Medulla oblongata (tissue), 1 donor: ENCODE data around the gene NMT1.

Experiments used
- DNase-seq: peaks from one replicate; pipeline ENCODE4 v3.0.0-alpha.2; 2015; ENCODE audit errors: extremely low spot score

The NMT1 gene

DNA sequence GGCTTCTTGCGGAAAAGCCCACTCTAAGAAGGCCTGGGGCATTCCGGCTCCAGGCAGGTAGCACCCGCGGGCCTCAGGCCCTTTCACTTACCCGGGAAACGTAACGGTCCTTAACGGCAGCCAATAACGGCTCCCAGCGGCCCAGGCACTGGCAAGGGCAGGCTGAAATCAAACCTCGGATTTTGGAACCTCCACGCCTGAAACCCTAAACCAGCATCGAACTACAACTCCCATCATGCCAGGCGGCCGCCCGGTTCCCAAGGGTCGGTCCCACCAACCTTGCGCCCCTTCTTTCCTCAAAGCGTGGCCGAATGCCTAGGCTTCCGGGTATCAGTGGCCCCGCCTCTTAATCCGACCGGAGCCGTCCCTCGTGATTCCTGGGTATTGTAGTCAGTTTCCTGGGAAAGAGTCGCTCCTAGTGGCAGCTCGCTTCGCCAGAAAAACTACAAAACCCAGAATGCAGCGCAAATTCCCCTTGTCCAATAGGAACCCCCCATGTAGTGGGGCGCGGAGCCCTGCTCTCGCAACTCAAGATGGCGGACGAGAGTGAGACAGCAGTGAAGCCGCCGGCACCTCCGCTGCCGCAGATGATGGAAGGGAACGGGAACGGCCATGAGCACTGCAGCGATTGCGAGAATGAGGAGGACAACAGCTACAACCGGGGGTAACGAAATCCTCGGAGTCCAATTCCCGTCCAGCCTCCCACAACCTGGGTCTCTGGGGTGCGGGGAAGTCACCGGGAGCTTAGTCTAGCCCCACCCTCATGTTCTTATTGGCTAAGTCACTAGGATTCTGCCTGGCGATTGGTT lies at the start of gene NMT1:
Gene NMT1 (plus strand): TSS at position 521 of the 809 bp plus-strand sequence. CDS start 13 bp downstream, at position 534.
- DNase-seq, result peak; percentile 100

DNA sequence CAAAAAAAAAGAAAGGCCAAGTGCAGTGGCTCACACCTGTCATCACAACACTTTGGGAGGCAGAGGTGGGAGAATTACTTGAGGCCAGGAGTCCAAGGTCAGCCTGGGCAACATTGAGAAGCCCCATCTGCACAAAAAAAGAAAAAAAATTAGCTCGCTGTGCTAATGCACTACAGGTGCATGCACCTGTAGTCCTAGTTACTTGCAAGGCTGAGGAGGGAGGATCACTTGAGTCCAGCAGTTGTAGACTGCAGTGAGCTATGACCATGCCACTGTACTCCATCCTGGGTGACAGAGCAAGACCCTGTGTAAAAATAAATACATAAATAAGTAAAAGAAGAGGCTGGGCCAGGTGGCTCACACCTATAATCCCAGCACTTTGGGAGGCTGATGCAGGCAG lies 49.4 kb upstream of the NMT1 start:
- DNase-seq, result no peak

DNA sequence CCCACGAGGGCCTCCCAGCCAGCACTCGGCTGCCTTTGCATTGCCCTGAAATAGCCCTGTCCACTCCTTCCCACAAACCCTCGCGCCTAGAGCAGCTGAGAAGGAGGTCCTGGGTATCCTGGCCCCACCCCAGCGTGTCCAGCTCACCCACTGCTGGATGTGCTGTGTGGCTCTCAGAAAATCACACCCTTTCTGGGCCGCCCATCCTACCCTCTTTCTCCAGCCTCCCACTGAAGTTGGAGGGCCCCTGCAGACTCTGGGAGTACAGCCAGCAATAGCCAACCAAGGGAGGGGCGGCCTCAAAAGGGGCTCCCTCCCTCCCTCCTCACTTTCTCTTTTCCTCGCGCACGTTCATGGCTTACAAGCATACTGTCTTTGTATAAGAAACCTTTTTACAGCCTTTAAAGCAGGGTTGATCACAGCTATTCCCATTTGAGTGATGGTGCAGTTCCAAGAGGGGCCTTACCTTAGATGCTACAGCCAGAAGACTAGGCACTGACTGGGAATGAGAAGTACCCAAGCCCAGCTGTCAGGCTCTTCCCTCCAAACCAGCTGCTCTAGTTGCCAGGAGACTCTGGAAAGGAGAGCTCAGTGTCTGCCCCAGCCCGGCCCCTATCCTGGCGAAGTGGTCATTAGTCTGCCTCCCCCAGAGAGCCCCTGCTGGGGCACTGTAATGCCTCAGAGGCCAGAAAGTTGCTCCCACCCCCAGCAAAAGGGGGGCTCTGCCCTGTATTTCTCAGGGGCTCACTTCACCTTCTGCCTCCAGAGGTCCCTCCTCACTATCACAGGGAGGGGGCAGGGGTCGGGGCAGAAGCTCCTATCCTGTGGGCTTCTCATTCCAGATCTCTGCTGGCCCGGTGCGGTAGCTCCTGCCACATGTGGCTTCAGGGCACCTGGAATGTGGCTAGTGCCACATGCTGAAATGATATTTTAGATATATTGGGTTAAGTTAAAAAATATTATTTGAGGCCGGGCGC lies 47.8 kb upstream of the NMT1 start:
- peak; percentile 59 for DNase-seq

DNA sequence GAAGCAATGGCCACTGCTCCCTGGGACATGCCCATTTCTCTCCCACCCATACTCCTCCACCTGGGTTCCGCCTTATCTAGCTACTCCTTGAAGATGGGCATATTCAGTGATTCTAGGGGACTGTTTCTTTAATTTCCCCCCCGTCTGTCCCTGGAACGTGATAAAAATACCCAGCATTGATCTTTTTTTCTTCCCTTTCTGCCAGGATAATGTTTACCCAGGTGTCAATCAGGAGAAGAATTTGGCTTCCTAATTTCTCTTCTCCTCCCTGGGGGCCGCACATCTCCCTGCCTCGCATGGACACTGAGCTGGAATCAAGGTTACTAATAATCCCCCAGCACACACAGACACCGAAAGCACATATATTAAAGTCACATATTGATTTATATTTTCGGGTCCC lies 44.9 kb upstream of the NMT1 start:
- no peak for DNase-seq

DNA sequence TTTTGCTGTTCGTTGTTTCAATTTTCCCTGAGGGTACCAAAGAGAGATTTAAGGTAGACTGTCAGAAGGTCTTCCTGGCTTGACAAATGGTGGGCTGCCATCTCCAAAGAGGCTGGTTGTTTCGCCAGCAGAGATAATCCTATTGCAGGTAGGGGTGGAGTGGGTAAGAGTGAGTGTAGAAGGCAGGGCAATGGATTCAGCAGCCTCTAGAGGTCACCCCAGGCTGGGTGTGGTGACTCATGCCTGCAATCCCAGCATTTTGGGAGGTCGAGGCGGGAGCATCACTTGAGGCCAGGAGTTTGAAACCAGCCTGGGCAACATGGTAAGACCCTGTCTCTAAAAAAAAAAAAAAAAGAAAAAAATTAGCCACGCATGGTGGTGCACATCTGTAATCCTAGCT lies 44.3 kb upstream of the NMT1 start:
- DNase-seq, result no peak

DNA sequence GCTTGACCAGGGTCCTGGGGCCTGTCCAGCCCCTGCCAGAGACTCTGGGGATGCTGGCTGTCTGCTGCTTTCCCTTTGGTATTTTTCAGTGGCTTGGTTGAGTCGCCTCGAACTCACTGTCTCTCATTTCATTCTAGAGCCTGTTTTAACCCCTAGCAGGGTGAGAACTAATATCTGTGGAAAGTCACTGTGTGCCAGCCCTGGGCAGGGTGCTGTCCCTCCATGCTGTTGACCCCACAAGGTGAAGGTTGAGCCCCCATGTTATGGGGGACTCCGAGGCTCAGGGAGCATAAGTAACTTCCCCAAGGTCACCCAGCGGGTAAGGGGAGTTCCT lies 42.6 kb upstream of the NMT1 start:
- DNase-seq, result no peak

DNA sequence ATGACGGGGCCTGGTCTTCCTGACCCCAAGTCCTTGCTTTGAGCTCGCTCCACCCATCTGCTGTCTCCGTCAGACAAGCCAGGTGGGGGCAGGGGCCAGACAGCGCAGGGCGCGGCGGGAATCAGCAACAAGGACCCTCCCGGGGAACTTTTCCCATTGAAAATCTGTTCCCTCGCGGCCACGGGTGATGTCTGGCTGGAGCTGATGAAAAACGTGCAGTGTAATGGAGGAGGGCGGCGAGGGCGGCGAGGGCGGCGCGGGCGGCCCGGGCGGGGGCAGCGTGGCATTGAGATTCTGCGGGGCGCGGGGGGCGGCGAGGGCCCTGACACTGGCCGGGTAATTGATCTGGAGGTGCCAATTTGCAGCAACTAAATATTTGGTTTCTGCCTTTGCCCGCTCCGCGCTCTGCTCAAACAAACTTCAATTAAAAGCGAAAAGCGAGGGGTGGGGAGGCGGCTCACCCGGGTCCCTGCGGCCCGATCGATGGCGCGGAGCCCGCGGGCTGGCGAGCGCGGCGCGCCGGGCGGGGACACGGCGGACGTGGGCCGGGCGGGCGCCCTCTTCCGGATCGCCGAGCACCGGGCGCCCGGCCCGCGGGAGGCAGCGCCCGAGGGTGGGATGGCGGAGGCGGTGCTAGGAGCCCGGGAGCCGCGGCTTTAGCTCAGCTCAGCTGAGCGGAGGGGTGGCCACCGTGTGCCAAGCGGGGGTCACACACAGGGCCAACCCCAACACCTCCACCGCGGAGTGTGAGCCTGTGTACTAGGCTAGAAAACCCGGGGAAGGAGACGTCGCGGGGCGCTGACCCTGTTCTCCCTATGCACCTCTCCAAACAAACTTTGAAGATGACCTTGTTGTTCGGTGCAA lies 42.0 kb upstream of the NMT1 start:
- DNase-seq, result no peak

DNA sequence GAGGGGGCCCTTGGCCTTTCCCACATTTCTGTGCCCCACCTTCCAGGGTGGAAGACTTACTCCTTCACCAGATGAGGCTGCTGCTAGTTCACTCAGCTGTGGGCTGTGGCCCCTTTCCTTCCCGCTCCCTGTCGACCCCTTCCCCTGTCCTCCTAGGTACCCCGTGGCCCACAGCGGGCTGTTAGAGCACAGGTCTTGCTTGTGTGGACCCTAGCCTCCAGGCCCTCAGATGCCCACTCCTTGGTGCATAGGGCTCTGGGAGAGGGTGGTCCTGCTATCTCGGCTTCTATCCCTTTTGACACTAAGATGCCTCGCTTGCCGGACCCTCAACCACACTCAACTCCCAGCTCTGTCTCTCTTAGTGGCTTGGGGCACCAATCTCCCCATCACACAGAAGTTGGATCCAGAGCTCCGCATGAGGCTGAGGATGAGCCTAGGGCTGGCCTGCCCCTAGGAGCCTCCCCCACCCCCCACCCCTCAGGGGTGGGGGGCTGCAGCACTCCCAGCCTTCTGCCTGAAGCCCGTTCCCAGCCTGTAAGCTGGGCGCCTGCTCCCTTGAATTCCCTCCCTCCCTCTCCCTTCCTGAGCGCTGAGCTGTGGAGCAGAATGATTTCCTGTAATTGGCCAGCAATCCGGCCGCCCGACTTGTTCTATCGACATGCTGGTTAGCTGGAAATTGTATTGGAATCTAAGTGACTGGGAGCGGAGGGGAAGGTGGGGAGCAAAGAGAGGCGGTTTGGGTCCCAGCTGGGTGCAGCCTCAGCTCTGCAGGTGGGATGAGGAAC lies 40.6 kb upstream of the NMT1 start:
- DNase-seq, result no peak

DNA sequence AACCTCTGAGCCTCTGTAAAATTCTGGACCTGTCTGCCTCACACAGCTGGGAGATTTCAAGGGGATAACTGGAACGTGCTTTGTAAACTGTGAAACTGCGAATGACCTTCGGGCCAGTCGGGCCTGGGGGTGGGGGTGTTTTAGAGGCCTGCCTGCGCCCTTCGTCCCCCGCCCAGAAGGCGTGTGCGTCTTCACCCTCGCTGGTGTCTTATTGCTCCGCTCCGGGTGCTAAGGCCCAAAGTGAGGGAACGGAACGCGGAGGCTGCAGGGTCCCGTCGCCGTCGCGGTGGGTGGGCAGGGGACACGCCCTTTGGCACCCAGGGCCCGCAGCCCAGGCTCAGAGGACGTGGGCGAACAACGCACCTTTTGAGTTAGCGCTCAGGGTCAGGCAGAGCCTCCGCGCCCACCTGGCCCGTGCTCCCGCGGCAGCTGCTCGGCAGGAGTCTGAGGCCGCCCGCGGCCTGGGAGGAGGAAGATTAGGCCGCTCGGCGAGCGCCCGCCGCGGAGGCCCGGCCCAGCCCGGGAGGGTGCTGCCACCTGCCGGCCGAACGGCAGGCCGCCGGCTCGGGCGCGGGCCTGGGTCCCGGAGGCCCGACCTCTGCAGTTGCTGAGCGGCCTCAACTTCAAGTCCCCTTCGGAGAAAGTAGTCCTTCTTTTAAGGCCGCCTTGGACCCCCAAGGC lies 39.4 kb upstream of the NMT1 start:
- peak; percentile 51 for DNase-seq

DNA sequence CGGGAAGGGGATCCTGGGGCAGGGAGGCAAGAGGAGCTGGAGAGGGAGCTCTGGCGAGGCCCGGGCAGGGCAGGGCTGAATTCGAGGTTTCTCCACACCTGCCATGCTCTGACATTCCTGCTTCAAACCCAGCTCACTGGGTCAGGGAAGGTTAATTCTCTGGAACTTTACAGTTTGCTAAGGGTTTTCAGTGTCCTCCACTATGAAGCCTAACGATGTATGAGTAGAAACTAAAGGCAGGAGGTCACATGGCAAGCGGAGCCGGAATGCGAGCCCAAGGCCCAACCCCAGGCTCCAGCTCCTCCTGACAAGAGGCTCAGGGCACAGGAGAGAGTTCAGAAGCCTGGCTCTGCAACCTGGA lies 38.8 kb upstream of the NMT1 start:
- DNase-seq, result no peak

DNA sequence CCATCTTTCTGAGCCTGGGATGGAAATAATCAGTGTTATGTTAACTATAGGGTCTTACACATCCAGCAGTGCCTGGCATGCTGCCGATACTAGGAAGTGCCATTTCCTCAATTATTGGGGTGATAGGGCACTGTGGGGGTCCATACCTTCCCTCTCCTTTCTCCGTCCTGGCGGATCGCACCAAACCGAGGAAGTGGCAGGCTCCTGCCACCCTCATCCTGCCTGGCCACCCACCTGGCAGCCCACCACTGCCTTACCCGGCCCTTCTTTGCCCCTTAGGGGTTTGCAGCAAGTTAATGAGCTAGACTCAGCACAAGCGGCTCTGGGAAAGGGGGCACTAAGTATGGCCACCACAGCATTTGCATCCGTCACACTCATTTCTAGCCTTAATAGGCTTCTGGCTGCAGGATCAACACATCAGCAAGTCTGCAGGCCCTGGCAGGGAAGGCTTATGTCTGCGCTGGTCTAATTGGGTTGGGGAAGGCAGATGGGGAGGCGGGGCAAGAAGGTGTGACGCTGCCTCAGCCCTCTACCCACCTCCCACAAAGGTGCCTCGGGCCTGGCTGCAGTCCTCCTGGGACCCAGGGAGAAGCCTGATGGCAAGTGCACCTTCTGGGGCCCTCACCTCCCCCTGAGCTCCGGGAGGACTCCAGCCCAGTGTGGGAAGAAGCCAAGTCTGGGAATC lies 38.3 kb upstream of the NMT1 start:
- DNase-seq, result no peak

DNA sequence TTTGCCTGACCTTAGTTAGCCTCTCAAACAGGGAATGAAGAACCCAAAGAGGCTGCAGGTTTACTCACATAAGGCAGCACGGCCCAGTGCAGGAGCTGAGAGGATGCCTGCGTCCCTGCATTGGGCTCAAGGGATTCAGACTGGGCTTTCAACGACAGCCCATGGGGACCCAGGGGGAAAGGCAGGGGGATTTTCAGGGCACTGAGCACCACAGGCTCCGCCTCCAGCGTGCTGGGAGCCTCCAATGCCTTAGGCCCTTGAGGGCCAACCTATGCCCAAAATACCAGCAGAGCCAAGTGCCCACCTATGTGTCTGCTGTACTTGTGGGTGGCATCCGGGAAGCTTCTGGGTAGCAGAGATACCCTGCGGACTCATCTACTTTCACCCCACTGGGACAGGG lies 32.0 kb upstream of the NMT1 start:
- DNase-seq, result no peak

DNA sequence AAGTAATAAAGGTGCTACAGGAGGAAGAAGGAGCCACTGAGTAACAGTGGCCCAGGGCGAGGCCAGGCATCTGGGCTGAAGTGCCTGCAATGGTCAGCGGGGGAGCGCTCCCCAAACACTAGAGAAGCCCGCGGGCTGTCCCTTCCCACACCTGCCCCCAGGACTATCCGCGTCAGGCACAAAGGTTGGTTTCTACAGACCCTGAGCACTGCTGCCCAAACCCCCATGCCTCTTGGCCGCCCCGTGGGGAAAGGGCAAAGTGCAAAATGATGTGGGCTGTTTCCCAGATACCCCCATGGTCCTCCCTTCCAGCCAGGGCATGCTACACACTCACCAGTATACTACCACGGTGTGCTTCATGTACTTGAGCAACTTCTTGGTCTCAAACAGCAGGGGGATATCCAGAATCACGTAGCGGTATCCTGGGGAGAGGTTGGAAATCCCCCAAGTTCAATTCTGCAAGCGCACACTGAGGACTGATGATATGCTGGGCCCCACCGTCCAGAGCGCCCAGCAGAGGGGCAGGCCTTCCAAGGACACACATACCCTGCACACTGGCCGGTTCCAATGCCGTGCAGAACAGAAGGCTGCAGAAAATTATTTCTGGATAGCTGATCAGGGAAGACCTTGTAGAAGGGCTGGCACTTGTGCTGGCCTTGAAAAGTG lies 31.2 kb upstream of the NMT1 start:
- no peak for DNase-seq

DNA sequence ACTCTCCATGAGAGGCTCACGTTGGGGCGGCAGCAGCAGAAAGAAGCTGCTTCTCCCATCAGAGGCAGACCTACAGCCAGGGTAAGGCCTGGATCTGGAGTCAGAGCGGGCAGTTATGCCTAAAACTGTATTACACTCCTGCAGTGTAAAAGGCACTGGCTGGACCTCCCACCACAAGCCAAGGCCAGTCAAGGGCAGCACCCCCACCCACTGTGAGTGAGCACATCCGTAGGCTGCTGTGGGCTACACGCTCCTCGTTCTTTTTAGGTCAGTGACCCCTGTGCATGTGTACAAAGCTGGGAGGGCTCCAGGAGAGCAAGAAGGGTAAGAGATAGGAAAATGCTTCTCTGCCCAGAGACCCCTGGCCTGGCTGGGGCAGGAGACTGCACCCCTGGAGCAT lies 30.4 kb upstream of the NMT1 start:
- no peak for DNase-seq

DNA sequence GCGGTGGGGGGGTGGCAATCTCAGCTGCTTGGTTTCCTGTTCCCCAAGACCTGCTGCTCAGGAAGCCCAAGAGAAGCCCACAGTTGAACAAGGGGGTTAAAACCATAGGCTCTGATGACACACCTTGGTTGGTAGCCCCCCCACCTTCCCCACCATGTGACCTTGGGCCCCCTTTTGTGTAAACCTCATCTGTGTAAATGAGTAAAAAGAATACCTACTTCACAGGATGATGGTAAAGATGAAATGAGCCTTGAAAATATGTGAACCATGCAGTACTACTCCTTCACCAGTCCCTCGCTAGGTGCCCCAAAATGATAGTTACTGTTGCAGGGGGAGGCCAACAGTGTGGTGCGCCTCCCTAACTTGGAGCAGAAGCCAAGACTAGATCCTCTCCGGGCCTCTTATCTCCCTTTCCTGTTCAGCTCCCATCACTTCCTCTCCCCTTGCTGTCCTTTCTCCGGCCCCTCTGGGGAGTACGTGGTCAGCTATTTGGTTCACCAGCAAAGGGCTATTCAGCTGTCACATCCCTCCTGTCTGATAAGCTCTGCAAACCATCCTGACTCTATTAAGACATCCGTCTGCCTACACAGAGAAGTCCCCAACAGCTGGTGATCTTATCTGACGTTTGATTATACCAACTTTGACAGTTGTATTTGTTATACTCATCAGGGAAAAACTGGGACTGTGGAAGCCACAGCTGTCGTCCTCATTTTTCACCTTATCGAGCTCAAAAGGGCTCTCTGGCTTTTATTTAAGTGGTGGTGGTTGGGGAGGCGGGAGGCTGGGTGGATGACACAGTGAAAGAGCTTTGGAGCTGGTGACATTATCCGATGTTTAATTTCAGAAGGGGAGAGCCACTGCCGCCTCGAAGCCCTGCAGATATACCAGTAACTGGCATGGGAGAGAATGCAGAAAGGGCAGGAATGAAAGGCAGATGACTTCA lies 29.6 kb upstream of the NMT1 start:
- DNase-seq, result no peak

DNA sequence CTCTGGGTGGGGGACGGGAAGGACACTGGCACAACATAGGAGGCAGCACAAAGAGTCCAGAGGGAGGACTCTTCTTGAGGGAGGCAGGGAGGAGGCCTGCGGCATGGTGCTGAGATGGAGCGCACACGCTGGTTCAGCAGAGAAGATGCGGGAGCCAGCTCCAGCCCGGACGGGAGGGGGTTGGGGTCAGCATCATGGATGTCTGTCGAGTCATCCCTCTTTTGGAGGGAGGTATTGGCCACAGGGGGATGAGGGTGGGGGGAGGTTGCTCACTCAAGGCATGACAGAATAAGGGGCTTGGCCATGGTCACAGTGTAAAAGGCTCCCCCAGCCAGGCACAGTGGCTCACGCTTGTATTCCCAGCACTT lies 29.0 kb upstream of the NMT1 start:
- DNase-seq, result no peak

DNA sequence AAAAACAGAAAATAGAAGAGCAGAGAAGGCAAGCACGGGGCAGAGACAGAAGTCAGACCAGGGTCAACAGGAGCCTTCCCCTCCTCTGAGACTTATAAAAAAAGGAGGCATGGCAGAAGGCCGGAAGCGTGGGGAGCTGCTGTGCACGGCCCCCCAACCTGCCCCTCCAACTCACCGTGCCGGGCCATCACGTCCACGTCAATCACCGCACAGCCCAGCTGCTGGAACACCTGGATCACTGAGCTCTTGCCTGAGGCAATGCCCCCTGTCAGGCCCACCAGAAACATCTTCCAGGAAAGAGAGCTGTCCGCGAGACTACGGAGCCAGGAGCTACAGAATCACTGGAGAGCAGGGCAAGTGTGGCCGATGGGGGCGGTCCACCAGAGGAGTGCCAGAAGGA lies 26.5 kb upstream of the NMT1 start:
- DNase-seq, result no peak

DNA sequence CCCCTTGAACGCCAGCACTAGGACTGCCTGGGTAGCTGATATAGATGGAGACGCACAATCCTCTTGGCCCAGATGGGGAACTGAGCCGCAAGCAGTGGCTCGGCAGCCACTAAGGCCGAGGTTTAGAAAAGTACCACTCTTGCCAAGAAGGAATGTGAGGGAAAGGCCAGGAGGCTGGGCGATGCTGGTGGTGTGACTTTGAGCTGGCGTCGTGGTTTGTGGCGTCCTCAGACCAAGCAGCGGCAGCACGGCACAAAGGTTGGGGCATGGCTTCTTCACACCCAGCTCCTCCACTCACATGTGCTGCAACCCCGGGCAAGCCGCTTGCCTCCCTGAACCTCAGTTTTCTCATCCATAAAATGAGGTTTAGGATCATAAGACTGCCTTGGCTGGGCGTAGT lies 25.3 kb upstream of the NMT1 start:
- DNase-seq, result no peak

DNA sequence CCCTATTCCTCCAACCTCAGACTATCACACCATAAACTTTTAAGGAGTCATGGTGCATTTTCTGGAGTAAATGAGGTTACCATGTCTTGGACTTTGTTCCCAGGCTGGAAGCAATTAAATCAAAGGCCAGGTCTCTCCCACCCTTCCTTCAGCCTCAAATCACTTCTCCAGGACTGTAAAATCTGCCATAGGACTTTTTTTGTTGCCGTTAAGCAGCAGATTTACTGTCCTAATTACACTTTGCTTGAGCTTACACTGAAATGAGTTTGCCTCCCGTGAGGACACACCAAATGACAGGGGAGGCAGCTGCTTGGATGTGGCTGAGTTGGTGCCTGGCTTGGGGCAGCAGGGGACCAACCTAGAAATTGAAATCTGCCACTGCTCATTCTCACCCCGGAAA lies 24.4 kb upstream of the NMT1 start:
- no peak for DNase-seq
